HEK293 (cell line): ENCODE measurements around the gene MEAK7.

Experiments
- CTCF ChIA-PET: fragments of 350-600 bp; formaldehyde crosslinking; extraction: SDS; loops from one replicate; lab custom pipeline; 2021; ENCODE audit warnings: antibody characterized with exemption; lab: Yijun Ruan, JAX
- POLR2A ChIA-PET: fragments of 300-600 bp; formaldehyde crosslinking; extraction: SDS; loops from one replicate; lab custom pipeline; 2020; ENCODE audit warnings: antibody characterized with exemption, inconsistent platforms; lab: Yijun Ruan, JAX
- H3K27ac ChIP-seq: fragments of 200-500 bp; sonication (Bioruptor generic); 2 replicates; pipeline ENCODE4 v1.5.1; 2014; ENCODE audit warnings: low read depth, low read length, control low read depth, inconsistent platforms; ENCODE audit errors: extremely low read depth
- H3K36me3 ChIP-seq, 2 experiments: fragments of 200-500 bp in 1 of 2; sonication (Bioruptor generic) in 1 of 2; 1 replicate in 1 of 2; 2 replicates in 1 of 2; pipeline ENCODE4 v1.5.1; 2014 to 2017; ENCODE audit warnings: inconsistent platforms in 2 of 2, low read length in 2 of 2; ENCODE audit not compliant: control insufficient read depth in 2 of 2, insufficient read depth in 1 of 2
- H3K4me1 ChIP-seq: fragments of 200-500 bp; sonication (Bioruptor generic); 2 replicates; pipeline ENCODE4 v1.5.1; 2014; ENCODE audit warnings: mild to moderate bottlenecking, low read length, inconsistent platforms; ENCODE audit not compliant: control insufficient read depth, insufficient read depth
- H3K4me3 ChIP-seq: 2 replicates; pipeline ENCODE4 v1.5.1; 2011; ENCODE audit warnings: low read depth, mild to moderate bottlenecking, control low read depth, low read length, moderate library complexity
- H3K9me3 ChIP-seq: fragments of 200-500 bp; sonication (Bioruptor generic); 2 replicates; pipeline ENCODE4 v1.5.1; 2014; ENCODE audit warnings: low read depth, low read length, inconsistent platforms; ENCODE audit not compliant: control insufficient read depth, insufficient read depth
- EGR2 ChIP-seq: fragments of 450-650 bp; formaldehyde crosslinking; IDR thresholded peaks from 2 replicates; pipeline ENCODE4 v1.5.1; 2016; ENCODE audit warnings: low read depth, missing biosample characterization, missing genetic modification characterization
- TCF7L2 ChIP-seq: IDR thresholded peaks from 2 replicates; pipeline ENCODE4 v1.6.1; 2011; ENCODE audit warnings: low read depth, mild to moderate bottlenecking, inconsistent platforms, low read length, moderate library complexity, borderline replicate concordance
- ZBTB1 ChIP-seq: fragments of 450-650 bp; formaldehyde crosslinking; IDR thresholded peaks from 2 replicates; pipeline ENCODE4 v1.5.1; 2016; ENCODE audit warnings: missing biosample characterization, missing genetic modification characterization
- ZFHX2 ChIP-seq: fragments of 450-650 bp; formaldehyde crosslinking; conservative IDR thresholded peaks from 2 replicates; pipeline ENCODE4 v1.5.1; 2016; ENCODE audit warnings: missing biosample characterization, missing genetic modification characterization
- ZNF157 ChIP-seq: fragments of 450-650 bp; formaldehyde crosslinking; IDR thresholded peaks from 2 replicates; pipeline ENCODE4 v1.5.1; 2016; ENCODE audit warnings: missing biosample characterization, missing genetic modification characterization
- ZNF341 ChIP-seq: fragments of 450-650 bp; formaldehyde crosslinking; IDR thresholded peaks from 2 replicates; pipeline ENCODE4; 2016; ENCODE audit warnings: low read depth, missing biosample characterization, missing genetic modification characterization
- ZNF37A ChIP-seq: fragments of 450-650 bp; IDR thresholded peaks from 2 replicates; pipeline ENCODE4 v1.5.1; 2018; ENCODE audit warnings: missing biosample characterization, missing genetic modification characterization
- ZNF398 ChIP-seq: fragments of 450-650 bp; formaldehyde crosslinking; IDR thresholded peaks from 2 replicates; pipeline ENCODE4 v1.5.1; 2017; ENCODE audit warnings: missing biosample characterization, missing genetic modification characterization
- ZNF544 ChIP-seq: fragments of 450-650 bp; formaldehyde crosslinking; IDR thresholded peaks from 2 replicates; pipeline ENCODE4 v1.5.0; 2017; ENCODE audit warnings: missing biosample characterization, missing genetic modification characterization
- ZNF585B ChIP-seq: fragments of 450-650 bp; formaldehyde crosslinking; IDR thresholded peaks from 2 replicates; pipeline ENCODE4 v1.5.1; 2016; ENCODE audit warnings: missing biosample characterization, missing genetic modification characterization
- ZNF600 ChIP-seq: fragments of 450-650 bp; formaldehyde crosslinking; IDR thresholded peaks from 2 replicates; pipeline ENCODE4 v1.5.1; 2016; ENCODE audit warnings: missing biosample characterization, missing genetic modification characterization
- ZNF792 ChIP-seq: fragments of 450-650 bp; formaldehyde crosslinking; IDR thresholded peaks from 2 replicates; pipeline ENCODE4 v1.5.1; 2016; ENCODE audit warnings: missing biosample characterization, missing genetic modification characterization
- ZXDB ChIP-seq: fragments of 450-650 bp; formaldehyde crosslinking; IDR thresholded peaks from 2 replicates; pipeline ENCODE4 v1.5.1; 2016; ENCODE audit warnings: missing biosample characterization, missing genetic modification characterization
- TF ChIP-seq, protein P1 (sequence below): fragments of 450-650 bp; formaldehyde crosslinking; IDR thresholded peaks from 2 replicates; pipeline ENCODE4 v1.5.1; 2017; ENCODE audit warnings: missing biosample characterization, missing genetic modification characterization
- TF ChIP-seq, protein P2 (sequence below): fragments of 450-650 bp; formaldehyde crosslinking; IDR thresholded peaks from 2 replicates; pipeline ENCODE4 v1.5.1; 2016; ENCODE audit warnings: missing biosample characterization, missing genetic modification characterization

MEAK7 gene

DNA sequence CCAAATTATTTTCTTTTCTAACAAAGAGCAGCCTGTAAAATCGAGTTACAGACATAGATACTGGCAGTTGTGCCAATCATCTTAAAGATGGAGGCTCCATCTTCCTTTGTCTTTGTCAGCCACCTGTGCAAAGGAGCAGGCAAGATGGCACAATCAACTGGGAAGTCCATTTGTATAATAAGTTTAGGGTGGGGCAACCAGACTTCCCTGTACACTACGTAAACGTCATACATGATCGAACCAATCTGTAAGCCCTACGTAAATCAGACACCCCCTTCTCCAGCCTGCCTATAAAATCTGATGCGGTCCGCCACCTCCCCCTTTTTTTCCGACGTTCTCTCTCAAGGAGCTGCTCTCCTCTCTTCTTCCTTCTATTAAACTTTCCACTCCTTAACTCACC is 31.4 kb upstream of the MEAK7 start (continued):
- TF ChIP-seq, protein P1, sequence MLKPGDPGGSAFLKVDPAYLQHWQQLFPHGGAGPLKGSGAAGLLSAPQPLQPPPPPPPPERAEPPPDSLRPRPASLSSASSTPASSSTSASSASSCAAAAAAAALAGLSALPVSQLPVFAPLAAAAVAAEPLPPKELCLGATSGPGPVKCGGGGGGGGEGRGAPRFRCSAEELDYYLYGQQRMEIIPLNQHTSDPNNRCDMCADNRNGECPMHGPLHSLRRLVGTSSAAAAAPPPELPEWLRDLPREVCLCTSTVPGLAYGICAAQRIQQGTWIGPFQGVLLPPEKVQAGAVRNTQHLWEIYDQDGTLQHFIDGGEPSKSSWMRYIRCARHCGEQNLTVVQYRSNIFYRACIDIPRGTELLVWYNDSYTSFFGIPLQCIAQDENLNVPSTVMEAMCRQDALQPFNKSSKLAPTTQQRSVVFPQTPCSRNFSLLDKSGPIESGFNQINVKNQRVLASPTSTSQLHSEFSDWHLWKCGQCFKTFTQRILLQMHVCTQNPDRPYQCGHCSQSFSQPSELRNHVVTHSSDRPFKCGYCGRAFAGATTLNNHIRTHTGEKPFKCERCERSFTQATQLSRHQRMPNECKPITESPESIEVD (tag by site-specific recombination), result no peak
- no peak for TF ChIP-seq ZBTB1 (tag by site-specific recombination)
- no peak for TF ChIP-seq ZNF157

DNA sequence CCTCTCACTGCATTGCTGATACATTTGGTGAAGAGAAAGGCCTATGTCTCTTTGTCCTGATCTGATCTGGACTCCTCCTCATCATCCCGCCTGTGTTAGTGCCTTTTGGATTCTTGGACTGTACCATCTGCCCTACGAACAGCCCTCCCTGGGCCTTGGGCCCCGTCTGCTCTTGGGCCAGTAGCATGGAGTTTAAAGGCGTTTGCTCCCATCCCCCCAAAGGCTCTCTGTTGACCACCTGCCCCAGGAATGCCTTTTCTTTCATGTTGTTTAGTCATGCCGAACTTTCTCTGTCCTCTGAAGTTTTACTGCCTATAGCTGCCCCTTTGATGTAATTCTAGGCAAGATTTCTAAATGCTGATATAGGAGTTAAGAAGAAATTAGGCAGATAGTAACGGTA is 30.9 kb upstream of the MEAK7 start:
- Histone ChIP-seq H3K9me3 (no peaks in the 10 kb centered on the region), H3K27ac (no peak overlapping the region), H3K4me1 (no peaks in the 10 kb centered on the region), H3K36me3 (no peaks in the 10 kb centered on the region), H3K4me3 (no peak overlapping the region)
- ChIA-PET POLR2A (no interaction called here), CTCF (no interaction called here)
- TF ChIP-seq ZNF341 (tag by site-specific recombination) (no peak), ZXDB (no peak), ZNF585B (tag by site-specific recombination) (no peak), TCF7L2 (peak; percentile 57; the same call in 1 of the 2 replicates), ZNF600 (no peak), ZNF37A (tag by site-specific recombination) (no peak), ZNF544 (no peak)
- TF ChIP-seq, protein P2, sequence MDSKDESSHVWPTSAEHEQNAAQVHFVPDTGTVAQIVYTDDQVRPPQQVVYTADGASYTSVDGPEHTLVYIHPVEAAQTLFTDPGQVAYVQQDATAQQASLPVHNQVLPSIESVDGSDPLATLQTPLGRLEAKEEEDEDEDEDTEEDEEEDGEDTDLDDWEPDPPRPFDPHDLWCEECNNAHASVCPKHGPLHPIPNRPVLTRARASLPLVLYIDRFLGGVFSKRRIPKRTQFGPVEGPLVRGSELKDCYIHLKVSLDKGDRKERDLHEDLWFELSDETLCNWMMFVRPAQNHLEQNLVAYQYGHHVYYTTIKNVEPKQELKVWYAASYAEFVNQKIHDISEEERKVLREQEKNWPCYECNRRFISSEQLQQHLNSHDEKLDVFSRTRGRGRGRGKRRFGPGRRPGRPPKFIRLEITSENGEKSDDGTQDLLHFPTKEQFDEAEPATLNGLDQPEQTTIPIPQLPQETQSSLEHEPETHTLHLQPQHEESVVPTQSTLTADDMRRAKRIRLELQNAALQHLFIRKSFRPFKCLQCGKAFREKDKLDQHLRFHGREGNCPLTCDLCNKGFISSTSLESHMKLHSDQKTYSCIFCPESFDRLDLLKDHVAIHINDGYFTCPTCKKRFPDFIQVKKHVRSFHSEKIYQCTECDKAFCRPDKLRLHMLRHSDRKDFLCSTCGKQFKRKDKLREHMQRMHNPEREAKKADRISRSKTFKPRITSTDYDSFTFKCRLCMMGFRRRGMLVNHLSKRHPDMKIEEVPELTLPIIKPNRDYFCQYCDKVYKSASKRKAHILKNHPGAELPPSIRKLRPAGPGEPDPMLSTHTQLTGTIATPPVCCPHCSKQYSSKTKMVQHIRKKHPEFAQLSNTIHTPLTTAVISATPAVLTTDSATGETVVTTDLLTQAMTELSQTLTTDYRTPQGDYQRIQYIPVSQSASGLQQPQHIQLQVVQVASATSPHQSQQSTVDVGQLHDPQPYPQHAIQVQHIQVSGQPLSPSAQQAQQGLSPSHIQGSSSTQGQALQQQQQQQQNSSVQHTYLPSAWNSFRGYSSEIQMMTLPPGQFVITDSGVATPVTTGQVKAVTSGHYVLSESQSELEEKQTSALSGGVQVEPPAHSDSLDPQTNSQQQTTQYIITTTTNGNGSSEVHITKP (tag by site-specific recombination), result peak; percentile 60; the same call in 1 of the 2 replicates

DNA sequence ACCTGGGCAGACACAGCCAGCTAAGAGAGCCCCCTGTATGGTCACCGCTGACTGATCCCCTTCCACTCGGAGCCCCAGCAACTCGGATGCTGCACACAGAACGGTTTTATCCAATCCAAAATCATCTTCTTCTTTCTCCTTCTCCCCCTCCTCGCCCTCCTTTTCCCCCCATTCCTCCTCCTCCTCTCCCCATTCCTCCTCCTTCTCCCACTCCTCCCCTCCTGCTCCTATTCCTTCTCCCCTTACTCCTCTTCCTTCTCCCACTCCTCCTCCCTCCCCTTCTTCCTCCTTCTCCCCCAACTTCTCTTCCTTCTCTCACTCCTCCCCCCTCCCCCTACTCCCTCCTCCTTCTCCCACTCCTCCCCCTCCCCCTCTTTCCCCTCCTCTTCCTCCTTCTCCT is 30.4 kb upstream of the MEAK7 start:
- Histone ChIP-seq H3K4me3 (no peak overlapping the region), H3K4me1 (no peaks in the 10 kb centered on the region), H3K27ac (no peak overlapping the region), H3K36me3 (no peaks in the 10 kb centered on the region), H3K9me3 (no peaks in the 10 kb centered on the region)
- ChIA-PET CTCF (no interaction called here), POLR2A (no interaction called here)
- TF ChIP-seq ZNF792 (tag by site-specific recombination) (no peak), EGR2 (tag by site-specific recombination) (peak; percentile 85), ZNF398 (tag by site-specific recombination) (peak; percentile 36; the same call in 1 of the 2 replicates), ZFHX2 (peak; percentile 21; the same call in 1 of the 2 replicates)
- TF ChIP-seq, protein P1 (tag by site-specific recombination), result no peak
